SK-N-SH treated with all-trans-retinoic acid at 6 μM for 48 hours (cell line): ENCODE results near the gene ATP13A2.
A peak's percentile ranks its signal among the peaks of the same experiment; 100 is the strongest.
"Not testable (repeated sequence)": the region's sequence is repeated elsewhere in the genome, so short reads cannot be mapped to it uniquely, and the experiment has no call there.

ENCODE experiments used
- ATAC-seq: fragments of 200-7000 bp; cut with Tn5 transposase; 3 replicates; pipeline ENCODE4 v1.9.1; 2020; ENCODE audit warnings: mild to moderate bottlenecking, moderate library complexity
- ARNTL ChIP-seq: fragments of 450-650 bp; formaldehyde crosslinking; IDR thresholded peaks from 2 replicates; pipeline ENCODE4 v1.5.0; 2020; ENCODE audit warnings: low read depth, mild to moderate bottlenecking, moderate library complexity, borderline replicate concordance
- BACH2 ChIP-seq: fragments of 250-450 bp; sonication (Bioruptor Pico); IDR thresholded peaks from 2 replicates; pipeline ENCODE4 v1.9.0; 2021; ENCODE audit warnings: mild to moderate bottlenecking, borderline replicate concordance
- ESRRG ChIP-seq: fragments of 250-450 bp; sonication (Bioruptor Pico); IDR thresholded peaks from 2 replicates; pipeline ENCODE4 v1.6.1; 2021; ENCODE audit warnings: mild to moderate bottlenecking
- GLIS3 ChIP-seq: fragments of 250-450 bp; sonication (Bioruptor Pico); IDR thresholded peaks from 2 replicates; pipeline ENCODE4 v1.5.0; 2020; ENCODE audit warnings: mild to moderate bottlenecking, moderate library complexity
- ISL1 ChIP-seq: fragments of 250-450 bp; sonication (Bioruptor Pico); IDR thresholded peaks from 2 replicates; pipeline ENCODE4 v2.1.2; 2022; ENCODE audit warnings: mild to moderate bottlenecking, moderate library complexity
- OSR1 ChIP-seq: fragments of 250-450 bp; sonication (Bioruptor Pico); IDR thresholded peaks from 2 replicates; pipeline ENCODE4 v1.8.0; 2022; ENCODE audit warnings: moderate library complexity, mild to moderate bottlenecking, inconsistent platforms
- SNAI2 ChIP-seq: fragments of 250-450 bp; sonication (Bioruptor Pico); IDR thresholded peaks from 2 replicates; pipeline ENCODE4 v1.5.0; 2020; ENCODE audit warnings: mild to moderate bottlenecking, moderate library complexity
- ZC3H10 ChIP-seq: fragments of 250-450 bp; sonication (Bioruptor Pico); IDR thresholded peaks from 2 replicates; pipeline ENCODE4 v1.5.1; 2021; ENCODE audit warnings: mild to moderate bottlenecking, moderate library complexity
- ZFP3 ChIP-seq: fragments of 250-450 bp; sonication (Bioruptor Pico); IDR thresholded peaks from 2 replicates; pipeline ENCODE4 v1.5.0; 2020; ENCODE audit warnings: mild to moderate bottlenecking, moderate library complexity
- ZFP30 ChIP-seq: fragments of 450-650 bp; formaldehyde crosslinking; IDR thresholded peaks from 2 replicates; pipeline ENCODE4 v1.5.0; 2022; ENCODE audit warnings: mild to moderate bottlenecking, moderate library complexity
- ZNF70 ChIP-seq: fragments of 450-650 bp; formaldehyde crosslinking; IDR thresholded peaks from 2 replicates; pipeline ENCODE4 v1.5.0; 2020; ENCODE audit warnings: mild to moderate bottlenecking, moderate library complexity
- ZNF8 ChIP-seq: fragments of 450-650 bp; formaldehyde crosslinking; IDR thresholded peaks from 2 replicates; pipeline ENCODE4 v1.5.0; 2020; ENCODE audit warnings: mild to moderate bottlenecking, moderate library complexity
- TF ChIP-seq, protein P1 (sequence below): fragments of 250-450 bp; sonication (Bioruptor Pico); IDR thresholded peaks from 2 replicates; pipeline ENCODE4 v1.8.0; 2021; ENCODE audit warnings: low read depth, mild to moderate bottlenecking, moderate library complexity, borderline replicate concordance
- TF ChIP-seq, protein P2 (sequence below): fragments of 250-450 bp; sonication (Bioruptor Pico); IDR thresholded peaks from 2 replicates; pipeline ENCODE4 v1.8.0; 2020; ENCODE audit warnings: mild to moderate bottlenecking, moderate library complexity, borderline replicate concordance
- TF ChIP-seq, protein P3 (sequence below): fragments of 250-450 bp; sonication (Bioruptor Pico); IDR thresholded peaks from 2 replicates; pipeline ENCODE4 v1.5.1; 2020; ENCODE audit warnings: low read depth, mild to moderate bottlenecking, moderate library complexity
- TF ChIP-seq, protein P4 (sequence below): fragments of 250-450 bp; sonication (Bioruptor Pico); IDR thresholded peaks from 2 replicates; pipeline ENCODE4 v1.5.1; 2021; ENCODE audit warnings: mild to moderate bottlenecking, moderate library complexity

Gene ATP13A2

DNA sequence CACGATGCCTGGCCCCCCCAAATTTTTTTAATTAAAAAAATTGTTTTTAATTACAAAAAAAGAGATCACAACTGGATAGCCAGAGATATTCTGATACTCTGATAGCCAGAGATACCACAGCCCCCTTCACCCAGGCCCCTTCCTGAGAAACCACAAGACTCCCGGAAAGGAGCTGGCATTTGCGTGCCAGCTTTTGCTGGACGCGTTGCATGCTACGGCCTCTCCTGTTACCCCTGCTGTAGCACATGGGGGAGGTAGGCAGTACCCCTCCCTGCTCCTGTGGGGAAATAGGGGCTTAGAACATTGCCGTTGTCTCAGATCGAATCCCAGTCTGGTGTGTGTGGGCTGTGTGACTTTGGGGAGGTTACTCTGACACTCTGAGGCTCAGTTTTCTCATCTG is 54.0 kb downstream of the ATP13A2 start:
- no peak for TF ChIP-seq ZC3H10
- no peak for ATAC-seq

DNA sequence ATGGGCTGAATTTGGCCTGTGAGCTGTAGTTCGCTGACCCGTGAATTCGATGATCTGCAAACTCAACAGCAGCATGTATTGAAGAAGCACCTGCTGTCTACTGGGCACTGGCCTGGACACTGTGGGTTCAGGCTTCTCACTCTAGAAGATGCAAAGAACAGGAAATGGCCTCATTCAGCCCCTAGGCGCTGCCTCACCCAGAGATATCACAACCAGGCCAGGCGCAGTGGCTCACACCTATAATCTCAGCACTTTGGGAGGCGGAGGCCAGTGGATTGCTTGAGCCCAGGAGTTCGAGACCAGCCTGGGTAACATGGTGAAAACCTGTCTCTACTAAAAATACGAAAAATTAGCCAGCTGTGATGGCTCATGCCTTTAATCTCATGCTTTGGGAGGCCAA is 55.0 kb downstream of the ATP13A2 start:
- TF ChIP-seq SNAI2 (CRISPR knock-in tag) (no peak), BACH2 (CRISPR knock-in tag) (no peak), ZC3H10 (no peak), ZNF70 (CRISPR knock-in tag) (no peak), ISL1 (CRISPR knock-in tag) (no peak)
- TF ChIP-seq, protein P1, sequence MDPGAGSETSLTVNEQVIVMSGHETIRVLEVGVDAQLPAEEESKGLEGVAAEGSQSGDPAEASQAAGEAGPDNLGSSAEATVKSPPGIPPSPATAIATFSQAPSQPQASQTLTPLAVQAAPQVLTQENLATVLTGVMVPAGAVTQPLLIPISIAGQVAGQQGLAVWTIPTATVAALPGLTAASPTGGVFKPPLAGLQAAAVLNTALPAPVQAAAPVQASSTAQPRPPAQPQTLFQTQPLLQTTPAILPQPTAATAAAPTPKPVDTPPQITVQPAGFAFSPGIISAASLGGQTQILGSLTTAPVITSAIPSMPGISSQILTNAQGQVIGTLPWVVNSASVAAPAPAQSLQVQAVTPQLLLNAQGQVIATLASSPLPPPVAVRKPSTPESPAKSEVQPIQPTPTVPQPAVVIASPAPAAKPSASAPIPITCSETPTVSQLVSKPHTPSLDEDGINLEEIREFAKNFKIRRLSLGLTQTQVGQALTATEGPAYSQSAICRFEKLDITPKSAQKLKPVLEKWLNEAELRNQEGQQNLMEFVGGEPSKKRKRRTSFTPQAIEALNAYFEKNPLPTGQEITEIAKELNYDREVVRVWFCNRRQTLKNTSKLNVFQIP = no peak
- ATAC-seq = no peak

DNA sequence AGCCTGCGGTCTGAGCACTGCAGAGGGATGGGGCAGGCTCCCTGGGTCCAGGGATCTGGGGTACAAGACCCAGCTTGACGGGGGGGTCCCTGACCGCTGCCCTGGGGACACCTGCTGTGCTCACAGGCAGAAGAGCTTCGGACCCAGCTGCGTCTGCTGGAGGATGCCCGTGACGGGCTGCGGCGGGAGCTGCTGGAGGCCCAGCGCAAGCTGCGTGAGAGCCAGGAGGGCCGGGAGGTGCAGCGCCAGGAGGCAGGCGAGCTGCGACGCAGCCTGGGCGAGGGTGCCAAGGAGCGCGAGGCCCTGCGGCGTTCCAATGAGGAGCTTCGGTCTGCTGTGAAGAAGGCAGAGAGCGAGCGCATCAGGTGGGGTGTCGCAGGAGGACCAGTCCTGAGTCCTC is 56.5 kb downstream of the ATP13A2 start:
- ATAC-seq = no peak
- TF ChIP-seq OSR1 (CRISPR knock-in tag) (no peak), ISL1 (CRISPR knock-in tag) (no peak), SNAI2 (CRISPR knock-in tag) (no peak), ESRRG (CRISPR knock-in tag) (no peak)
- TF ChIP-seq, protein P2, sequence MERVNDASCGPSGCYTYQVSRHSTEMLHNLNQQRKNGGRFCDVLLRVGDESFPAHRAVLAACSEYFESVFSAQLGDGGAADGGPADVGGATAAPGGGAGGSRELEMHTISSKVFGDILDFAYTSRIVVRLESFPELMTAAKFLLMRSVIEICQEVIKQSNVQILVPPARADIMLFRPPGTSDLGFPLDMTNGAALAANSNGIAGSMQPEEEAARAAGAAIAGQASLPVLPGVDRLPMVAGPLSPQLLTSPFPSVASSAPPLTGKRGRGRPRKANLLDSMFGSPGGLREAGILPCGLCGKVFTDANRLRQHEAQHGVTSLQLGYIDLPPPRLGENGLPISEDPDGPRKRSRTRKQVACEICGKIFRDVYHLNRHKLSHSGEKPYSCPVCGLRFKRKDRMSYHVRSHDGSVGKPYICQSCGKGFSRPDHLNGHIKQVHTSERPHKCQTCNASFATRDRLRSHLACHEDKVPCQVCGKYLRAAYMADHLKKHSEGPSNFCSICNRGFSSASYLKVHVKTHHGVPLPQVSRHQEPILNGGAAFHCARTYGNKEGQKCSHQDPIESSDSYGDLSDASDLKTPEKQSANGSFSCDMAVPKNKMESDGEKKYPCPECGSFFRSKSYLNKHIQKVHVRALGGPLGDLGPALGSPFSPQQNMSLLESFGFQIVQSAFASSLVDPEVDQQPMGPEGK = no peak

DNA sequence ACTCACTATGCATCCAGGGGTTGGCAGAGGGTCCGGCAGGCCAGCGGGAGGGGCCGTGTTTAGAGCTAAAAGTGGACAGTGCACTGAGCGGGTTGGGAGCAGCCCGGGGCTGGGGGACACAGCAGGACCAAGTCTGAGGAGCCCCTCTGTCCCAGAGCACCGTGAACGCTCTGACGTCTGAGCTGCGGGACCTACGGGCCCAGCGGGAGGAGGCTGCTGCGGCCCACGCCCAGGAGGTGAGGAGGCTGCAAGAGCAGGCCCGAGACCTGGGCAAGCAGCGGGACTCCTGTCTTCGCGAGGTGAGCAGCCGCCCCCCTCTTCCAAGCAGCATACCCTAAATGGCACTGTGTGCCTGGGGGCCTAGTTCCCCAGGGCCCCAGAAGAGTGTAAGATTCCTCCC is 57.1 kb downstream of the ATP13A2 start:
- no peak for TF ChIP-seq ZNF8
- TF ChIP-seq SNAI2 (CRISPR knock-in tag) = no peak
- no peak for TF ChIP-seq GLIS3
- TF ChIP-seq, protein P3, sequence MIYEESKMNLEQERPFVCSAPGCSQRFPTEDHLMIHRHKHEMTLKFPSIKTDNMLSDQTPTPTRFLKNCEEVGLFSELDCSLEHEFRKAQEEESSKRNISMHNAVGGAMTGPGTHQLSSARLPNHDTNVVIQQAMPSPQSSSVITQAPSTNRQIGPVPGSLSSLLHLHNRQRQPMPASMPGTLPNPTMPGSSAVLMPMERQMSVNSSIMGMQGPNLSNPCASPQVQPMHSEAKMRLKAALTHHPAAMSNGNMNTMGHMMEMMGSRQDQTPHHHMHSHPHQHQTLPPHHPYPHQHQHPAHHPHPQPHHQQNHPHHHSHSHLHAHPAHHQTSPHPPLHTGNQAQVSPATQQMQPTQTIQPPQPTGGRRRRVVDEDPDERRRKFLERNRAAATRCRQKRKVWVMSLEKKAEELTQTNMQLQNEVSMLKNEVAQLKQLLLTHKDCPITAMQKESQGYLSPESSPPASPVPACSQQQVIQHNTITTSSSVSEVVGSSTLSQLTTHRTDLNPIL = no peak
- TF ChIP-seq, protein P4, sequence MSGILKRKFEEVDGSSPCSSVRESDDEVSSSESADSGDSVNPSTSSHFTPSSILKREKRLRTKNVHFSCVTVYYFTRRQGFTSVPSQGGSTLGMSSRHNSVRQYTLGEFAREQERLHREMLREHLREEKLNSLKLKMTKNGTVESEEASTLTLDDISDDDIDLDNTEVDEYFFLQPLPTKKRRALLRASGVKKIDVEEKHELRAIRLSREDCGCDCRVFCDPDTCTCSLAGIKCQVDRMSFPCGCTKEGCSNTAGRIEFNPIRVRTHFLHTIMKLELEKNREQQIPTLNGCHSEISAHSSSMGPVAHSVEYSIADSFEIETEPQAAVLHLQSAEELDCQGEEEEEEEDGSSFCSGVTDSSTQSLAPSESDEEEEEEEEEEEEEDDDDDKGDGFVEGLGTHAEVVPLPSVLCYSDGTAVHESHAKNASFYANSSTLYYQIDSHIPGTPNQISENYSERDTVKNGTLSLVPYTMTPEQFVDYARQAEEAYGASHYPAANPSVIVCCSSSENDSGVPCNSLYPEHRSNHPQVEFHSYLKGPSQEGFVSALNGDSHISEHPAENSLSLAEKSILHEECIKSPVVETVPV (CRISPR knock-in tag) = no peak
- TF ChIP-seq, protein P2 = no peak
- TF ChIP-seq ZFP30 = no peak
- no peak for TF ChIP-seq ZFP3
- TF ChIP-seq, protein P1 = no peak
- TF ChIP-seq ARNTL (CRISPR knock-in tag) = no peak
- ATAC-seq = no peak

DNA sequence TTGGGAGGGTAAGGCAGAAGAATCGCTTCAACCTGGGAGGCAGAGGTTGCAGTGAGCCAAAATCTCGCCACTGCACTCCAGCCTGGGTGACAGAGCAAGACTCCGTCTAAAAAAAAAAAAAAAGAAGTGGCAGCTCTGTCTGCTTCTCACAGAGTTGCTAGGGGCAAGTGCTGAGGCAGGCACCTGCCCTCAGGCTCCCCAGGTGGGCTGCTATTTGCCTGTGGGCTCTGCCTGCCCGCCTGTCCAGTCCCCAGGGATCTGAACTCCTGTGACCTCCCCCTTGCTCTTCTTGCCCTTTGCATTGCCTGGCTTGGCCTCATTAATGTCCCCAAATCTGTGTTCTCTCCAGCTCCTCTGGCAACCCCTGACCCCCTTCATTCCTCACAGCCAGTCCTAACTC is 59.4 kb downstream of the ATP13A2 start:
- not testable (repeated sequence) for ATAC-seq

DNA sequence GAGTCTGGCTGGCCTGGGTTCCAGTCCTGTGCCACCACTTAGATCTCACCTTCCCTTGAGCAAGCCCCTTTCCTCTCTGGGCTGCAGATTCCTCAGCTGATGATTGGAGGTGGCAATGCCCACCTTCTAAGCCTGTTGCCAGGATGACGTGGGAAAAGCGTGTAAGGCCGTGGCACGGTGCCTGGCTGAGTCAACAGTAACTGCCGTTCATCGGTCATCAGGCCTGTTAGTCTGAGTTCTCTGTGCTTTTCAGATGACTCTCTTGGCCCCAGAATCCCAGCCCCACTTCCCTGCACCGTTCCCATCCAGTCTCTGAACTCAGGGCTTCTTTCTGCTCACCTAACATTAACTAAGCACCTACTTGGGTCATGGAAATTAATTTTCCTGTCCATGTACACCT is 62.7 kb downstream of the ATP13A2 start:
- peak; percentile 27; the same call in 2 of the 3 replicates for ATAC-seq

DNA sequence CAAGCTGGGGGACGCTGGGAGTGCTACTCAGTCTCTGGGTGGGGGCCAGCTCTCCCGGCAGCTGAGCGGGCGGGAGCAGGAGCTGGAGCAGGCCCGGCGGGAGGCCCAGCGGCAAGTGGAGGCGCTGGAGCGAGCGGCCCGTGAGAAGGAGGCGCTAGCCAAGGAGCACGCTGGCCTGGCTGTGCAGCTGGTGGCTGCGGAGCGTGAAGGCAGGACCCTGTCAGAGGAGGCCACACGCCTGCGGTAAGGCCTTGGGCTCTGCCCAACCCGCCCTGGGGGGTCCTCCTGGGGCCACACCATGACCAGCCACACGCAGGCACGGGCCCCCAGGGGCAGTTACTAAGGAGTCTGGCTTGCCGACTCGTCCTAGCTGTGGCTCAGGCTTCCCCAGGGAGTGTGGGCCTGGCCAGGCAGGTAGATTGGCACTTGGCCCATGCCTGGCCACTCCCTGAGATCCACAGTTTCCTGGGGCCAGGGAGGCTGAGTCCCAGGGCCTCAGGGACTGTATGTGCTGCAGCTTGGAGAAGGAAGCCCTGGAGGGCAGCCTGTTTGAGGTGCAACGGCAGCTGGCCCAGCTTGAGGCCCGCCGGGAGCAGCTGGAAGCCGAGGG is 63.3 kb downstream of the ATP13A2 start:
- not testable (repeated sequence) for ATAC-seq
